Renal cortical epithelial cell (primary cell): ENCODE data around the gene ATP5IF1. TPM values are rescaled to one million over a fixed set of nuclear protein-coding genes. Genes with fewer than 3 reads are reported as not detected.

Experiments used
- DNase-seq: peaks from one replicate; pipeline ENCODE4 v3.0.0-alpha.2; 2011; ENCODE audit warnings: low read depth
- total RNA-seq: library from RNA; depleted of rRNA; stranded (reverse); fragments of >200 nt; gene quantifications from 2 replicates; pipeline ENCODE4 v1.2.3, GENCODE V29; 2014

ATP5IF1 gene
- total RNA-seq, 1 donor from 2014 or later = 168 TPM

- no peak for DNase-seq
These were observed 865 bp downstream of the ATP5IF1 start for GRCh38 chr1:28236656-28237322.

GRCh38 chr1:28239004-28239403 is 3.1 kb downstream of the ATP5IF1 start:
- no peak for DNase-seq

GRCh38 chr1:28240024-28240423 is 4.1 kb downstream of the ATP5IF1 start:
- DNase-seq = no peak

GRCh38 chr1:28241638-28242241 is 5.8 kb downstream of the ATP5IF1 start:
- peak; percentile 43 for DNase-seq

GRCh38 chr1:28243685-28244311 is 7.9 kb downstream of the ATP5IF1 start:
- peak; percentile 90 for DNase-seq

- DNase-seq = no peak
These were observed 8.8 kb downstream of the ATP5IF1 start for GRCh38 chr1:28244549-28245251.

- DNase-seq = peak; percentile 75
These were observed 10.5 kb downstream of the ATP5IF1 start for GRCh38 chr1:28246427-28246832.

GRCh38 chr1:28247612-28248272 is 11.8 kb downstream of the ATP5IF1 start:
- DNase-seq = no peak

GRCh38 chr1:28248273-28249012 is 12.5 kb downstream of the ATP5IF1 start:
- DNase-seq = peak; percentile 73

GRCh38 chr1:28249013-28249865 is 13.3 kb downstream of the ATP5IF1 start:
- peak; percentile 95 for DNase-seq

- no peak for DNase-seq
These were observed 14.0 kb downstream of the ATP5IF1 start for GRCh38 chr1:28249866-28250295.

- DNase-seq = no peak
These were observed 20.4 kb downstream of the ATP5IF1 start for GRCh38 chr1:28256197-28256827.

GRCh38 chr1:28257736-28258135 is 21.8 kb downstream of the ATP5IF1 start:
- DNase-seq = no peak

- no peak for DNase-seq
These were observed 22.8 kb downstream of the ATP5IF1 start for GRCh38 chr1:28258628-28259251.

GRCh38 chr1:28259252-28259933 is 23.5 kb downstream of the ATP5IF1 start, which contains the start of gene SESN2:
TSS of gene SESN2 (plus strand) at chr1:28259518. CDS start at chr1:28259848, 330 bp downstream.
- DNase-seq = peak; percentile 95

GRCh38 chr1:28259934-28260802 is 24.2 kb downstream of the ATP5IF1 start:
- peak; percentile 73 for DNase-seq

GRCh38 chr1:28260803-28261174 is 24.9 kb downstream of the ATP5IF1 start:
- DNase-seq = no peak

- DNase-seq = no peak
These were observed 29.0 kb downstream of the ATP5IF1 start for GRCh38 chr1:28264897-28265296.
